Stimulated activated CD8-positive, alpha-beta memory T cell treated with anti-CD3 and anti-CD28 coated beads, Interleukin-7, amount 100 ng/mL, for 1 hour (primary cell): ENCODE data around the gene NKX2-2.

ENCODE experiments used
- DNase-seq, 2 donors: peaks; one replicate each; pipeline ENCODE4 v3.0.0-alpha.2; 2020; ENCODE audit warnings: low read depth in 2 of 2

NKX2-2 gene

DNA sequence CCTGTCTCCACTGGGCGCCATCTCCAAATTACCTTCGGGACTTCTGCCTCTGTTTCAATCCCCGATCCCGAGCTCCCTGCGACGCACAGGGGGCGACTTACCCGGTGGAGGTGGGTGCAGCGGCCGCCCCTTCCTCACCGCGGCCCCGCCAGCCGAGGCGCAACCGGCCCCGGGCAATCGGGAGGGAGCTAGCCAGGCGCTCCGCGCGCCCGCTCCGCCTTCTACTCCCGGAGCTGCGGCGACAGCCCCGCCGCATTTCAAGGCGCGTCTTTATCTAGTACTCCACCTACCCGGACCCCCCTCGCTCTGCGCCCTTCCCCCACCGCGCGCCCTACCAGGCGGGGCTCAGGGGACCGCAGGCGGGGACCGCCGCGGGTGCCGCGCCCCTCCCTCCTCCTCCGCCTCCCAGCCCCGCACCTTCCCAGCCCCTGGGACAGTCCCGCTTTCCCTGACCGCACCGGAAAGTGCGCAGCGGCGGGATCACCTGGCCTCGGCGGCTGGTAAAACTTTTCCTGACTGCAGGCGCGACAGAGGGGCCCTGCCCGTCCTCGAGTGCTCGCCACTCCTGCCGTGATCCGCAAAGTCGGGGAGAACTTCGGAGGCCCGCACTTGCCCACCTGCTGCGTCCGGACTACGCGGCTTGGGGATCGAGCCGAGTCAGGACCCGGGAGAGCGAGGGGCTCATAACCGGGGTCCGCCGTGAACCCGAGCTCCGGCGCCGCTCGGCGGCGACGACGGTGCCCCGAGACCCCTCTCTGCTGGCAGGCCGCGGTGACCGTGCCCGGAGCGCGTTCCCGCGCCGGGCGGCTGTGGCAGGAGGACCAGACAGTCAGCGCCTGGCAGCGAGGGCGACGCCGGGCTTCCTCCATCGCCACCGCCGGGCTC lies 8.0 kb upstream of the NKX2-2 start:
- DNase-seq = no peak

DNA sequence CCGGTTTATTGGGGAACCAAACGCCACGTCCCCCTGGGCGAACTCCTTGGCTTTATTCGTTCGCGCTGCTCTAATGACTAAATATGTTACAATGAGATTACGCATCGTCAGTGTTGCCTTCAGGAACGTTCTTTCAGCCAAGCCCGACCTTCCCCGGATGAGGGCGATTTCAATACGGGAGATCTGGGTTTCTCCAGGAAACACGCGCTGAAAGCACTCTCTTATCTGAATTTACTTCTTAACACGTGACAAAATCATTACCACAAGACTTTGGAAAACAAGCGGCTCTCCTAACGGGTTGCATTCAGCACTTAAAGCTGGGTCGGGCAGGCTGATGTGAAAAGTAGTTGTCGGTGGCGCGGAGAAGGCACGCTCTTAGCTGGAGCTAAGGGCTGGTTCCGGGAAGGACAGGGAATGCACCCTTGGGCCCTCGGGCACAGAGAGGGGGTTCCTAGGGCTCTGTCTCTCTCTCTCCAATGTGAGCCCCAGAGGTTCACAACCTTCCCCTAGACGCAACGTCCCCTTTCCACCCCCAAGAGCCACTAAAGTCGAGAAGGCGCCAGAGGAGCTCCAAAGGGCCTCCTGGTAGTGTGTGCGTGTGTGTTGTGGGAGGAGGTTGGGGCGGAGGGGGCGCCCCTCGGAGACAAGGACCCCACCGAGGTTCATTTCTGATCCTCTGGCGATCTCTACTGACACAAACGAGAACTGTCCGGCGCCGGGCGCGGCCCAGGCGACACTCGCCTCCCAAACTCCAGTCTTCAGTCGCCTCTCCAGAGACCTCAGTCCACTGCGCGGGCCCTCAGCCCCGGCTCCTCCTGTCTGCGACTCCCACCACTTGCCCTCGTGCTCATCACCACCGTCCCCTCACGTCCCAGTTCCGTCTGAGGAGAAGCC lies 7.1 kb upstream of the NKX2-2 start:
- DNase-seq = no peak

DNA sequence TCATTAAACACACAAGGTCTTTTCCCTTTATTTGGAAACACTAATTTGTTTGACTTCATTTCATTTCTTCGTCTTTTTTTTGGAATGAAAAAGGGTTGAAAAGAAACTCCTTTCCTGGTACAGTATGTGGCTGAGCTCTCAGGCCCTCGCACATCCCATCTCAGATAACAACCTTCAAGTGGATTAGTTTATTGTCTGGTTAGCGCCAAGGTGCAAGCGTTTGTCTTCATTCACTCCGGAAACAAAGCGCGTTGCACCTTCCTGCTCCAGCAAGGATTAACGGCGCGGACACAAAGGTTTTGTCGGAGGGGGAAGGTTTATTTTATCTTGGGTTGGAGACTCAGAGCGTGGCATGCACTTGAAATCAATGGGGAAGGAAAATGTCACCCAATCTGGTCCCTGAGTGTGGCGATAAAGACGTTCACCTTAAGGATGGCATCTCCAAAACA lies 5.3 kb upstream of the NKX2-2 start:
- DNase-seq = no peak

DNA sequence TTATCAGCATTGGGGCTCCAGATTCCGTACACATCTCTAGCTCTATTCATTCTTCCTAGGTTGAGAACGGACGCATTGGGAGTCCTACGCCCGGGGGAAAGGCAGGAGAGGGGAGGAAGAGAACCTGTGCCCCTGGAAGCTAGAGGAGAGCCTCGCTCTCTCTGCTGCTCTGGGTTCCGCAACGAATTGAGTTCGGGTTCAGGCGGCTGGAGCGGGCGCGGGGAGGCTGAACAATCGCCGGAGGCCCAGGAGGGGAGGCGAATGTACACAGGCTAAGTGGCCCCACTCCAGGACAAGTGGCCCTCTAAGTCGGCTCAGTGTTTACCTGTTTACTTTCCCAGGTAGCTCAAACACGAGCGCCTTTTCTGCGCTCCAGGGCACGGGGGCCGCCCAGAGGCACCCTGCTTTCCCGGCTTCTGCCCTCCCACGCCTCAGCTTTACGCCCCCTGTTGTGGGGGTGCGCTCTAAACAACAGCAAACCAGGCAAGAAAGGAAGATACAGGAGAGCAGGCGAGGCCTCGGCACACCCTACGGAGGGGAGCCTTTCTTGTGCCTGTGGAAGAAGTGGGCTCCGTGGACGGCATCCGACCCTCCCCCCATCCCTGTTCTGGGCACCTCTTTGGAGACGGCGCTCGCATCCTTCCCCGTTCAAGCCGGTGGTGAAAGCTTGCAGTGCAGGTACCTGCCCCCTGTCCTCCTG lies 4.6 kb upstream of the NKX2-2 start:
- no peak for DNase-seq

DNA sequence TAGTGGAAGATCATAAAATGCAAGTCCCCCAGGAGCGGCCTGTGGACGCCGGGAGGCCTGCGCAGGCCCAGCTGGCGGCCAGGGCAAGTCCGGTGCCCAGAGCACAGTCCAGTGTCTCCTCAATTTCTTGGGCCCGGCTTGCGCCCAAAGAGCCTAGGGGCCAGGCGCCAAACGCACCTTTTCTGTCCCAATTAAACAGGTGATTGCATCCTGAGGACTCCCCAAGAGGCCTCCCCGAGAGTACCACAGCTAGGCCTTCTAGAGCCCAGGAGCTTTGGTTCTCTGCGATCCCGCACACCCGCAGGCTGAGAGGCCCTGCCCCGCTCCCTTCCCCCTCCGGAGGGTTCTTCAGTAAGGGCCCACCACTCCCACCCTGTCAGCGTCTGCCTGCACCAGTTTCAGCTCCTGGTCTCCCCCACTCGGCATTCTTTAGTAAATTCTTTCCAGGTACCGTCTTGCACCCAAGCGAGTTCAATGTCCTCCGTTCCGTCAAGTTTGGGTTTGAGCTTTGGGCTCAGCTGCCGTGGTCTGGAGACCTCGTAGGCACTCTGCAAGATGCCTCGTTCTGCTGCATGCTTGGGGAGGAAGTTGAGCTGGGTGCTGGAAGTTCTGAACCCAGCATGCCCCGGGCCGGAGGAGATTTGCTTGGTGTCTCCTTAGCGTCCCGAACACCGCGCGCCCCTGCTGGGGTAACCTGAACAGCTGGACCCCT lies 3.9 kb upstream of the NKX2-2 start:
- DNase-seq = no peak

DNA sequence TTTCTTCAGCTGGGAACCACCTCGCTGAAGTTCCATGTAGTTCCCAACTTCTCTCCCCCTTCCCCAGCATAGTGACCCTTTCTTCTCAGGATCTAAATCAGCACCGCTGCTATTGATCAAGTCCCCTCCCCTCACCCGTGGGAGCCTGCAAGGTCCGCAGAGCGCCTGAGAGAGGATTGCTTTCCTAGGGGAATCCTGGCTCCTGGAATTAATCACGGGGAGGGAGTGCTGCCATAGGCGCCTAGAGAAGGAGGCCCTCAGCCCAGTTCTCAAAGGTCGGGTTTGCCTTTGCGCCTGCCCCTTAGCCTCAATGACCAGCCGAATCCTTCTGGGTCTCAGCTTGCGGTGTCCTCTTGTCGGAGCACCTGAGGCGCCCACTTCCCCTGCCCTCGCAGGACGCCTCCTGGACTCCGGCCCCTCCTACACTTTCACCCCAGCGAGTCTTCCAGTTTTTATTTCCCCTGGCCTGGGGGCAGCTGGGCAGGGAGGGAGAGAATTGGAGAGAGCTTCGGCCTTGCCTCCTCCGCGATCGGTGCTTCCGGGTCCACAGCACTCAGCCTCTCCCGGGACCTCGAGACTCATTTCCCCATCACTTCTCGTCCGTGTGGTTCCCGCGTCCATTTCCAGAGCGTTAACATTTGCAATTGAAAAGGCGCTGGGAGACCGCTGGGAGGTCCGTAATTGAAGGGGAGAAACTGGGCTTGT lies 3.1 kb upstream of the NKX2-2 start:
- no peak for DNase-seq

DNA sequence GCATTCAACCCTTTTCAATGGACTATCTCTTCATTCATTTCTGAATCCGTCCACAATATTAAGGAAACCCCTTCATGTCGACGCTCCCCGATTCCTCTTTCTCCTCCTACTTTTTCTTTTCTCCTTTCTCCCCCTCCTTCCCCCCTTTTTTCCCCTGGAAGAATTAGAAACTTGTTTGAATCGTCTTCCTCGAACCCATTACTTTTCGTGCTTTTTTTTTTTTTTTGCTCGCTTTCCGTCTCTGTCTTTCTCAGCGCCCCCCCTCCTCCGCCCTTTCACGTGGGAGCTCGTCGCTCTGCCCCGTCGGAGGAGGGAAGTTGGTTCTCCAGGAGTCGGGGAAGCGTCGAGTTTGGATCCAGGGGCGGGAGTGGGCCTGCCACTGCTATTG lies 2.3 kb upstream of the NKX2-2 start:
- no peak for DNase-seq

DNA sequence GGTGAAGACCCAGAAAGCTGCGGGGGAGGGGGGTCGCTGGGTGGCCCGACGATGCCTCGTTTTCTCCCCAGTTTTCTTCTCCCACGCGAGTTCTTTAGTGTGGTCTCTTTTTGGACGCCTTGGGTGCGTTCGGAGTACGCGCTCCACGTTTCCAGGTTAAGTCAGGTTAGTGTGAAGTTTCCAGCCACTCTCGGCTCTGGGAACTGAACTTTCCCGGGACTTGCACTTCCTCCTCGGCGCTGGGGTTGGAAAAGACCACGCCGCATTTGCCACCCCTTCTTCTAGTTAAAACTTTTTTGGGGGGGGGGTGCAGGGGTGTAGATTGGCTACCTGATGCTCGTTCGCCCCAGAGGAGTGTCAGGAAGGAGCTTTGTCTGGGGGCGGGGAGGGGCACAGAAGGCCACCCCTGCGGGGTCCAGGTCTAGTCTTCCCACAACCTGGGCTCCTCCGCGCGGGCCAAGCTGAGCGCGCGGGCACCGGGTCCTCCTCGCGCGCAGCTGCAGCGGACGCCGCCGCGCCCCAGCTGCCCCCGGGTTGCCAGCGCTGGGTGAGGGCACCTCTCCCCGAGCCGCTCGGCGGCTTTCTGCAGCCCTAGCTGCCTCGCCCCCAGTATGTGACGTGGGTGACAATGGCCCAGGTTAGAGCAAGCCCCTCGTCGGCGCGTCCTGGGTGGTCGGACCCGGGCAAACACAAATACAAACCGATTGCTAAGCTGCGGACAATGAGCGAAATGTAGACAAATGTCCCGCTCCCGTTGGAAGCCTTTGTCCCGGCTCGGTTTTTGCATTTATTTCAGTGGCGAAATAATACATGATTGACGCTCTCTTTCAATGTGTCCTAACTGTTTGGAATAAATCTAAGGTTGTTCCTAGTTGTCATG lies 1.7 kb upstream of the NKX2-2 start:
- DNase-seq = no peak

DNA sequence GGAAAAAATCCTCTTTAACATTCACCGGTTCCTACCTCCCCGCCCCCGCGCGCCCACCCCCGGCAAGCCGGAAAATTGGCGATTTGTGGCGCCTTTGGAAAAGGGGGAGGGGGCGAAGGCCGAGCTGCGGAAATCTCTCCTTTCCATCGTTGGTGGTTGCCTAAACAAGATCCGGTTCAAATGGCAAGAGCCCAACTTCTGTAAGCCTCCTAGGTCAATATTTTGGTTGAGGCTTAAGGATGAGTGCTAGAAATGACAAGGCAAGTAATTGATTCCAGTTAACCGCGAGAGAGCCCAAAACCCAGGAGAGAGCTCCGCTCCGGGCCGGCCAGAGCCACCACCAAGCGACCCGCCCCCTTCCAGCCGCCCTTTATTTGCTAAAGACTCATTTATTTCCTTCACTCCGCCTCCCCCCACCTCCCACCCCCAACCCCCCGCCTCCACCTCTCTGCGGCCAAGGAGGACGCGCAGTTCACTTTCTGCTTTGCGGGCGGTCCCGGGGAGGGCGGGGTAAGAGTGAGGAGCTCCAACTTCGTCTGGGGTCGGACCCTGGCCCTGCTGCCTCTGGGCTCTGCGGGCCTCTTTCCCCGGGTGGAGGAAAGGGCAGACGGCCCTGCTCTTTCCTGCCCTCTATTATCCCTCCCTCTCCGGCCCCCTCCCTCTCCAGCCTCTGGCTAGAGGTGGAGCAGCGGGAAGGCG lies 838 bp upstream of the NKX2-2 start:
- no peak for DNase-seq

DNA sequence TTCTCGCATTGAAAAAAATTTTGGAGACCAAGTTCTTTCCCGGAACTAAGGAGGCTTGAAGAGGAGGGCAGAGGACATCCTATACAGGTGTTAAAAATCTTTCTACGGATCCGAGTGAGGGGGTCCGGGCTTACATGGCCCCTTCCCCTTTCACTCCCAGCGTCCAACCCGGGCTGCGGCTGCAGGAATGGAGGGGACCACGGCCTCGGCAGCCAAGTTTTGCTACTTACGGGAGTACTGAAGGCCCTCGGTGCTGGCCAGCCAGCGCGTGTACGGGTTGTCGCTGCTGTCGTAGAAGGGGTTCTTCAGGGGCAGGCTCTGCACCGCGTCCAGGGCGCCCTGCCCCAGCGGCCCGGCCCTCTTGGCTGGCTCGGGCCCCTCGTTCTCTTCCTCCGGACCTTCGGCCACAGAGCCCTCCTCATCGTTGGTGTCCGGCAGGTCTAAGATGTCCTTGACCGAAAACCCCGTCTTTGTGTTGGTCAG lies 642 bp downstream of the NKX2-2 start:
- DNase-seq = no peak

DNA sequence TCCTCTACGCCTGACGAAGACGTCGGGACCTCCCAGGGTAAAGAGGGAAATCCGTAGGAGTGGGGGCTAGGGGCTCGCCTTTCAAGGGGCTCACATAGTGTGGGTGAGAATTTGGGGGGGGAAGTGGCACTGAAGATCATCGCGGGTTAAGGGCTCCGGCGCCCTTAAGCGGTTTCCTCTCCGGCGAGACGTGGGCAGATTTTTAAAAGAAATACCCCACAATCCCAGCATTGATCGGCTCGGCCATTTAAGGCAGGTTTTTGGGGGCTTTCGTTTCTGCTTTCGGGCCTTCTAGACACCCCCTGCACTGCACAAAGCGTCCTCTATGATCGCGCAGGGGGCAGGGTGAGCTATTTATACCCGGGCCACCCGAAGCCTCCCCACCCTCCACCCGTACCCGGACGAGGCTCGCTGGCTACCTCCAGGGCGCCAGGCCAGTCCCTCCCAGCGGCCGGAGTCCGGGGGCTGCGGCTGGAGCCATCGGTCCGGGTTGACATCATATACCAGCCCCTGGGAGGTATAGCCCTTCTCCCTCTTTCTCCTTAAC lies 1.2 kb downstream of the NKX2-2 start:
- DNase-seq = no peak

DNA sequence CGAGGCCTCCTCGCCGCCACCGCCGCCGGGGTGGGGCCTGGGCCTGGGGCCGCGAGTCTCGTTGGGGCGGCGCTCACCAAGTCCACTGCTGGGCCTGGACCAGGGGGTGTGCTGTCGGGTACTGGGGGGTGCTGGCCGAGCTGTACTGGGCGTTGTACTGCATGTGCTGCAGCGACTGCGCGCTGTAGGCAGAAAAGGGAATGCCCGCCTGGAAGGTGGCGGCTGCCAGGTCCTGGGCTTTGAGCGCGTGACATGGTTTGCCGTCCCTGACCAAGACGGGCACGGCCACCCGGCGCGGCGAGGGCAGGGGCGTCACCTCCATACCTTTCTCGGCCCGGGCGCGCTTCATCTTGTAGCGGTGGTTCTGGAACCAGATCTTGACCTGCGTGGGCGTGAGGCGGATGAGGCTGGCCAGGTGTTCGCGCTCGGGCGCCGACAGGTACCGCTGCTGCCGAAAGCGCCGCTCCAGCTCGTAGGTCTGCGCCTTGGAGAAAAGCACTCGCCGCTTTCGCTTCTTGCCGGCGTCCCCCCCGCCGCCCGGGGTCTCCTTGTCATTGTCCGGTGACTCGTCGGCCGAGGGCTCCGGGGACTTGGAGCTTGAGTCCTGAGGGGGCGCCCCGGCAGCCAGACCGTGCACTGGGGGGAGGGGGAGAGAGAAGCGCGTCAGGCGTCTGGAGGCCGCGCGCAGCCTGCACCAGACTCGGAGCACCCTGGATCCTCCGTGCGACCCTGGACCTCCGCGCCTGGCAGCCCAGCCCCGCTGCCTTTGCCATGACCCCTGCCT lies 1.8 kb downstream of the NKX2-2 start:
- DNase-seq = no peak

DNA sequence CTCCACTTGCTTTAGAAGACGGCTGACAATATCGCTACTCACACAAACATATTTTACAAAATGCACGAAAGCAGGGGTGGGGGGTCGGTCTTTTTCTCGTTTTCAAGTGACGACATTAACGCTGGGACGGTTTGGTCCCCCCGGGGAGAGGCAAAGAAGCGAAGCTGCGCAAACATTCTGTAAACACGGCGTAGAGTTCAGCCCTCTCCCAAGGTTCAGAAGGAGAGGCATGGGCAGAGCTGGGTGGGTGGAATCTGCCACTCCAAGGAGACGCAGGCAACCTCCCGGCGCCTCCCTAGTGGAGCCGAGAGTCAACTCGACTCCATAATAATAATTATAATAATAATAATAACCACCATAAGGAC lies 2.4 kb downstream of the NKX2-2 start:
- no peak for DNase-seq

DNA sequence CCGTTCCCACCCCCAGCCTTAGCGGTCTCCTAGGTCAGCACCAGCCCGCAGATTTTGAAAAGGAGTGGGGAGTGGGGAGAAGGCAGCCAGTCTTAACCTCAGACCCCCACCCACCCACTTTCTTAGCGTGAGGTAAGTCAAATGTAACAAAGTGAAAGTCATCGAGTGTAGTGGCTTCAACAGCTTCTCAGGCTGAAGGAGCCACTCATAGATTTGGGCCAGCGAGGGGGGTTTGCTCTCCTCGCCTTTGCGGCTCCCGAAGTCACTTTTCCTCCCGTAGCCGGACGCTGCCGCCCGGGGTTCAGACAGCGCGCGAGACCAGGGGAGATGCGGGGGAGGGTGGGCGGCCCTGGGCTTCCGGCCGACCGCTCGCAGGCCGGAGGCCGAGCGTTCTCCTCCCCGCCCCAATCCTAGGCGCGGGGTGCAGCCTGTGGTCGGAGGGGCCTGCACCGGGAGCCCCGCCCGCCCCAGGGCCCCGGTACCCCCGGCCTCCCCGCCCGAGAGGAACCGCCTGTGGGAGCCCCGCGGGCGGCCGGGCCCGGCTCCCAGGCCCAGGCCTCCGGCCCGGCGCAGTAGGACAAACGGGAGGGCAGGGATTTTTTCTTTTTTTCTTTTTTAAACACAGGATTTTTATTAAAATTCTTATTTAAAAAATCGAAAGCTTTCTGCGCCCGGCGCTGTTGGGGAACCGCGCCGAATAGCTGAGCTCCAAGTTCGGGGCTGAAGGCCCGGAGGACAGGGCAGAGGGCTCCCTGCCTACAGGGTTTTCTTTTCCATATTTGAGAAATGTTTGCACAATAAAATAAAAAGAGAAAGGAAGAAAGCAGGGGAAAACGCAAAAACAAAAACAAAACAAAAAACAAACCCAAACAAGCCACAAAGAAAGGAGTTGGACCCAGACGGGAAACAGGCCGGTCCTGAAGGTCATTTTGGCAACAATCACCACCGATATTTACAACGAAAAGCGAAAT lies 3.2 kb downstream of the NKX2-2 start:
- DNase-seq = no peak

DNA sequence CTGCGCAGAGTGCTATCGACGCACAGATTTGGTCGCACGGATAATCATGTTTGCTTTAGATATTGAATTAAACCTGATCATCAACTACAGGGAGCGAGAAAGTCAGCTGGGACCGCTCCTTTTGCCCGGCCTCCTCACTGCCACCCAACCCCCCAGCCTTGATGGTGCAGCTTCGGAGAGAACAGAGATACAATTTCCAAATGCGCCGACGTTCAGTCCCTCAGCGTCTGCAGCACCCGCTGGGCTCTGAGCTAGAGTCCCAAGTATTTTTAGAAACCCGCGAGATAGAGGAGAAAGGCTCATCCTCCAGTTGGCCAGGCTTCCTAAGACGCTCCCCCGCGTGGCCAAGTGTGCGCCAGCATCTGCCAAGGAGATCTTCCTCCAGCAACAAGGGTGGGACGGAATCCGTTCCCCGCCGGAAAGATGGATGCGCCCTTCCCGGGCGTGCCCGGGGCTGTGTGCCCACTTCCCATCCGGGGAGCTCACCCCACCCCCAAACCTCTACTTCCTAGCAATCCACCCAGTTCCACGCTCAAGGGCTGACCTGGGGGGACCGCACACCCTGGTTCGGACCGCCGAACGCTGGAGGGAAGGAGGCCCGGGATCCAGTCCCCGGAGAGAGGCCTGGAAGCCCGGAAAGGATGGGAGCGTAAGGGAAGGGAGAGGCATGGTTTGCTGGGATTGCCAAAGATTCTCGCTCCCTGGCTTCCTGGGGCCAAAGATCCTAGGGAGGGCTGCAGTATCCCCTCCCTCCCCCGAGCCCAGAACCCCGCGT lies 4.1 kb downstream of the NKX2-2 start:
- DNase-seq = no peak

DNA sequence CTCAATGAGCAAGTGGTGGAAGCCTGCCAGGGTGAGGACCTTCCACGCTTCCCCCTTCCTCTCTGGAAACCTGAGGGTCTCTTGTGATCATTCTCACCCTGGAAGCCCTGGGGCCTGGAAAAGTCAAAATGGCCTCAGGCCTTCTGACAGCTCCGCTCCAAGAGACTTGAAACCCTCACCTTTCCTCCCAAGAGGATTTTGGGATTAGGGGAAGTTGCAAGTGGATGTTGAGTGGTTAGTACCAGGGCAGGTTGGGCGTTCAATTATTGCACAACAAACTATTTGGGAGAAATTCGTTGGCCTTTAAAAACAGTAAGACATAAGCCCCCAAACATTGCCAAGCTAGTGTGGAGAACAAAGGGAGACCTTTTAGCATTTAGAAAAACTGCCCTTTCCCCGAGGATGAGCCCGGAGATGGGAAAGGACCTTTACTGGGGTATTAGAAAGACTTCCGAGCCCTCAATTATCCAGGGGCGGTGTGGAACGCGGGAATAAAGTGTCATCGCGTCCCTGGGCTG lies 4.7 kb downstream of the NKX2-2 start:
- no peak for DNase-seq
